Suppressor macrophage treated with lipopolysaccharide for 1 hour (primary cell): ENCODE measurements around the gene KCNK5.

Experiments used
- DNase-seq, 3 donors: peaks; one replicate each; pipeline ENCODE4 v3.0.0-alpha.2; 2020 to 2022

Gene KCNK5

DNA sequence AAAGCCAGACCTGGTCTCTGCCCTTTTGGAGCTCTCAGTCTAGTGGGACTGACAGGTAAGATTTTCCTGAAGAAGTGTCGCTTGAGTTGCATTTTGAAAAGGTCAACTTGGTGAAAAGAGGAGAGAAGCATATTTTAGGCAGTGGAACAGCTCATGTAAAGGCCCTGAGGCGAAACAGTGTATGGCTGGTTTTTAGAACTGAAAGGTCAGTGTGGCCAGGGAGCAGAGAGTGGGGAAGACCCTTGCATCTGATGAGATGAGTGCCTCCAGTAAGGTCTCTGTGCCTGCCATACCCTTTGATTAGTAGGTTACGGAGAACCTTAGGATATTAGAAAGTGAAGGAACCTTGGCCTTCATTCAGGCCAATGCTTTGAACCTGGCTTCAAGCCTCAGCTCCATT is 58.4 kb downstream of the KCNK5 start:
- DNase-seq, result no peak

DNA sequence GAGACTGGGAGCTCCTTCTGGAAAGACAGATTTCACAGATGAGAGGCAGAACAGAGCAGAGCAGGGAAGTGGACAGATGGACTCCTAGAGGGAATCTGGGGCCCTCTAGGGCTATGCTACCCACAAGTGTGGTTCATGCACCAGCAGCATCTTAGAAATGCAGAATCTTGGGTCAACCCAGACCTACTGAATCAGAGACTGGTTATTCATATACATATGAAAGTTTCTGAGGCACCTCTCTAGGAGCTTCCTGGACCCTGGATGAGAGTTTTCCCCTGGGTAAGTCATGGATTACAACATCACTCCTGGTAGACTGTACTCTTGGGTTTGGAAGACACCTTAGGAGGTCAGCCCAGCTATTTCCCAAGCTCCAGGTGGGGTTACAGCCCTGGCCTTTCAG is 58.9 kb downstream of the KCNK5 start:
- no peak for DNase-seq

DNA sequence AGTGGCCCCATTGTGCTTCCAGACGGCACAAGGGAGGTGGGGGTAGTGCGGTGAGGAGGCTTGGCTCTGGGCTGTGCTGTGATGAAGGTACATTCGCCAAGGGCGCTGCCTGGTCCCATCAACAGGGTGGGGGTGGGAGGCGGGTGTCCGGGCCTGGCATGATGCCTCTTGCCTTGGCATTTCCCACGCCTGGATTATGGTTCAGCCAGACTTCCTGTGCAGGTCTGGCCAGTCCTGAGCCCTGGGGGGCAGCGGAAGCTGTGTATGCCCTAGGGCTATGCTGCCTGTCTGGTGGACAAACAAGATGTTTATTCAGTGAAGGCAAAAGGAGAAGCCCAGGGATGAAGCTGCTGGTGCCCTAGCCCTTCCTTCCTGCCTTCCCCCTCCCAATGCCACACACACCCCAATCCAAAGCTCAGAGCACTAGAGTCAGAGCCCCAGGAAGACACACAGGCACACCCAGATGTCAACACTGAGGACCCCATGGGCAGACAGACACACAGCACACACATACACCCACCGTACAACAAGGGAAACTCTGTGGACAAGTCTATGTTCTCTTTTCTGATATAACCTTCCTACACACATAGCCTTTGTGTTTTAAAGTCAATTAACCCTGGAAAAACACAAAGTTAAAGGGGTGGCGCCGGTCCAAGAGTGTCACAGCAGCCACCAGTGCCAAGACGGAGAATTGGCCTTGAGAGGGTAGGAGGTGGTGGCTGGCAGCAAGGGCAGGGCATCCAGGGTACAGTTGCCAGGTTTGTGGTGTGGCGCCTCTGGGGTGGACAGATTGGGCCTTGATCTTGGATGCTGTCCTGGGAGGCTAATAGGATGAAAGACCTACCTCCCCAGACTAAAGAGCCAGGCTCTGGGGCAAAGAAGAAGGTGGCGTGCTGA is 59.6 kb downstream of the KCNK5 start:
- DNase-seq, result no peak

DNA sequence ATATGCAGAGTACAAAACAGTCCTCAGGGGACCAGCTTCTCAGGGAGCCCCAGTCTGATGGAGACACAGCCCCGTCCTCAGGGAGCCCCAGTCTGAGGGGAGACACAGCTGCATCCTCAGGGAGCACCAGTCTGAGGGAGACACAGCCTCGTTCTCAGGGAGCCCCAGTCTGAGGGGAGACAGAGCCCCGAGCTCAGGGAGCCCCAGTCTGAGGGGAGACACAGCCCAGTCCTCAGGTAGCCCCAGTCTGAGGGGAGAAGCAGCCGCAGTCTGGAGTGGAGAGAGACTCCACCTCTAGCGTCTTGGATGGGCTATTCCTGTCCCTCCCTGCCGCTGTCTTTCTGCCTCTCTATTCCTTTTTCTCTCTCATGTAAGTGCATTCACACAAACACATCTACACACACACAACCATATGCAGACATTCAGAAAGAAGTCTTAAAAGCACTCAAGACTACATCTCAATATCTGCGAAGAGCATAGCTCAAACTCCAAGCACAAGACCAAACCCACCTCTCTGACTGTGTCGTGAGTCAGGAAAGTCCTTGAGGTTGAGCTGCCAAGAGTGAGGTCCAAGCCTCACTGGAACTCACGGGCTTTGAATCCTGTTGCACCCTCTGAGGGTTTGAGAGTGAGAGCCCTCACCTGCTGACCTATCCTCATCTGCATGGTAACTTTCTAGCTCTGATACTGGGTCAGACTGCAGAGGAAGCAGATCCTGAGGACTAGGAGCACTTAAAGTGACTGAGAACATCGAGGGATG is 61.2 kb downstream of the KCNK5 start:
- no peak for DNase-seq

DNA sequence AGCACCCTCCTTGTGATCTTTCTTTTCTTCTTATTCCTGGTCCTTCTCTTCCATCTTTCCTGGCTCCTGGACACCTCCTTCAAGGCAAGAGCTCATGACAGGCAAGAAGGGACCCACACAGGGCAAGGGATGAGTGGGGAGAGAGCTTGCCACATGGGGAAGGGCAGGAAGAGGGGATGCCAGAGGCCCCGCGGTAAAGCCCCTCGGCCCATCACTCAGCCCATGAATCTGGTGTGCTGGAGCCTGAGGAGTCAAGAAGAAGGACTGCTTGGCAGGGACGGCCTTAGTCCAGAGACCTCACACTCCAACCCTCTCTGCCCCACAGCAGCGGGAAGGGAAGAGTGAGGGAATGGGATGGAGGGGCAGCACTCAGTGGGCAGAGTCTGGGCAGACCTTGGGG is 62.0 kb downstream of the KCNK5 start:
- DNase-seq, result no peak

DNA sequence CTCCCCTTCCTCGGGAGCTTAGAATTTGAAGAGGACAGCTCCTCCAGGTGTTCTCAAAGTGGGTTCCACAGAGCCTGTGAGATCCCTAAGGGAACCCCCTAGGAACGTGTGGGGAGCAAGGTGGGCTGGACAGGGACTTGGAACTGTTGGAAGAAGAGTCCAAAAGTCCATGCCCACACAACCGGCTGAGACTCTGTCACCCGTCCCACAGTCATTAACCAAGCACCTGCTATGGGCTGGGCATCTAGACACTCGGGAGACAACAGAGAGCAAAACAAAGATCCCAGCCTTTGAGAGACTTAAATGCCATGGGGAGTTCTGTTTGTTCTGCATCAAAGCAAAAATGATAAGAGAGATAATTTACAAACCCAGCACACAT is 62.4 kb downstream of the KCNK5 start:
- no peak for DNase-seq

DNA sequence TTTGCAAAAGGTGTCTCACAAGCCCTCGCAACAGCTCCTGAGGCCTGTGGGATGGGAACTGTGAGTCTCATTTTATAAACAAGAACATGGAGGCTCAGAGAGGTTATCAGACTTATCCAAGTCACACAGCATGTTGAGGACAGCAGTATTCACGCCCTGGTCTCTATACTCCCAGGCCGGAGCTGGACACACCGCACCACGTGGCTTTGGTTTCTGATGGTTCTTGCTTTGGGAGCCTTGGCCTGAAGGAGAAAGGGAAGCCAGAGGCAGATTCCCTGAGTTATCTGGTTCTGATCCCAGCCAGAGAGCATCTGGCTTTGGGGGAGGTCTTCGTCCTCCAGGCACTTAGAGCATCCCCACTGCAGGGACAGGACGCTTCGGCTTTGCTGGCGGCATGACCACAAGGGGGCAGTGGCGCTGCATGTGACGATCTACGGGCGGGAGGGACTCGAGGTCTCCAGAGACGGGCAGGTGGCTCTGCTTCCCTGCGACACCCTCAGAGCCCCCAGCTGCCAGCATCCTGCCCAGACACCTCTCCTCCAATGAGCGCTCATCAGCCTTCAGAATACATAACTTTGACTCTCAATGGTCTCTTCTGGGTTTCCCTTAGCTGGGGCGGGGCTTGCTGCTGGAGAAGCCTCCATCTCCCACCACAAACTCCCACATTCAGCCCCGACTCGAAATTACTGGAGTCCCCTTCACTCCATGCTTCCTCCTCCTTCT is 62.9 kb downstream of the KCNK5 start:
- DNase-seq, result peak; percentile 79 to 92 (median 89)

DNA sequence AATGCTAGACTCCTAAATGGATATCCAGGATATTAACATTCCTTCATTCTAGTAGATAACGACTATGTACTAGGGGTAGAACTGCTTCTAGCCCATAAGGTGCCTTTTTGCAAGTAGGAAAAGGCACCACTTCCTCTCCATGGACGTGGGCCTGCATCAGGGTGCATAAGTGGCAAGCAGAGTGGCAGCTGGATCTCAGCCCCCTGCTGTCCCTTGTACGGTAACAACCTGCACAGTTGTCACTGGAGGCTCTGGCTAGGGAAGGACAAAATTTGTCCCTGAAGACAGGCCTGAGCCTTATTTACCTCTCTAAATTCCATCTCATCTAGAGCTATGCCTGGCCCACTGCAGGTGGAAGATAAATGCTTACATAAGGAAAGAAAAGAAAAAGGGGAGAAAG is 71.8 kb downstream of the KCNK5 start:
- no peak for DNase-seq

DNA sequence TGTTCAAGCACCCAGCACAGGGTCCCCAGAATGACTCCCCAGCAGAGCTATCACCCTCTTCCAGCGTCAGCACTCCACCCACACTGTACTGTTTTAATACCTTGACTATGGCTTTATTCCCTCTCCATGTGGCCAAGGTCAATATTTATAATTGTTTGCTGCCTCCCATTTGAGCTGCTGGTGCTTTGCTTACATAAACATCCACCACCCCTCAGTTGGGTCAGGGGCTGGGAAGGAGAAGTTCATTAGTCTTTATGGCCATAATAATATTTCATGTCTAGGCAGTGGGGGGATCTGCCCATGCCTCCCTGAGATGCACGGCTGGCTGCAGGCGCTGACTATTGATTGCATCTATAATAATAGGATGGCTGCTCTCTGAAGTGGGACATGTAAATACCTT is 72.5 kb downstream of the KCNK5 start:
- no peak for DNase-seq

DNA sequence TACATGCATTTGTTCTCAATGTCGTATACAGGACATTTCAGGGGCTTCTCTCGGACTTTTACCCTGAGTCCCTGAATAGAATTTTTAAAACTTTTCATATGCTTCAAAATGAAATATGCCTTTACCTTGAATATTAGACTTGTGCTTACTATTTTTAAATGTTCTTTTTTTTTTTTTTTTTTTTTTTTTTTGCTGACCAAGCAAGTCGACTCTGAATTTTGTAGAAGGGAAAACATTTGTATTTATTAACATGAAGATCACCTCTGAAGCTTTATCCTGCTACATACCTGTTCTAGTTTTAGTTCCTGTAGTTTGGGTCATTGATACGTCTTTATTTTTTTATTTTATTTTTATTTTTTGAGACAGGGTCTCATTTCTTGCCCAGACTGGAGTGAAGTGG is 74.6 kb downstream of the KCNK5 start:
- no peak for DNase-seq

DNA sequence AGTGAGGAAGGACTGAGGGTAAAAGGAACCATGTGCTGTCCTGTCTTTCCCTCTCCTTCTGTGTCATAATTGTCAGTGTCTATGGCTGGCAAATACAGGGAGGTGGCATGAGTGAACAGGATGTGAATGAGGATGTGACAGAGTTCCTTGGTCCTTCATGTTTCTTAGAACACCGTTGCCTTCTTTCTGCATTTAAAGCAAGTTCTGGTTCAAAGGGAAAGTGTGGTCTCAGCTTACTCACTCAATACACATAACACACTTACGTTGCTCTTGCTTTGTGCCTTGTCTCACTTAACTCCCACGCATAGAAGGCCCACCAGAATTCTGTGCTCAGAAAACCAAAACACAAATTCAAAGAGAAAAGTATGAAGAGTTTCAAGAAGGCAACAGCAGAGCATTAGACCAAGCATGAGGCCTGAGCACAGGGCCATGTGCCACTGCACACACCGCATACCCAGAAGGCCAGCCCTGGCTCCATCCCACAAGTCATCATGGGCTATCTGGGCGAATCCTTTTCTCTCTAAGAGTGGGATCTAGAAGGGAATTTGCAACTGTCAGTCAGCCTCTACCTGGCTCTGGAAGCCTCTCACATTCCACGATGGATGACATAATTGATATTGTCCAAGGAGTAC is 75.4 kb downstream of the KCNK5 start:
- DNase-seq, result no peak

DNA sequence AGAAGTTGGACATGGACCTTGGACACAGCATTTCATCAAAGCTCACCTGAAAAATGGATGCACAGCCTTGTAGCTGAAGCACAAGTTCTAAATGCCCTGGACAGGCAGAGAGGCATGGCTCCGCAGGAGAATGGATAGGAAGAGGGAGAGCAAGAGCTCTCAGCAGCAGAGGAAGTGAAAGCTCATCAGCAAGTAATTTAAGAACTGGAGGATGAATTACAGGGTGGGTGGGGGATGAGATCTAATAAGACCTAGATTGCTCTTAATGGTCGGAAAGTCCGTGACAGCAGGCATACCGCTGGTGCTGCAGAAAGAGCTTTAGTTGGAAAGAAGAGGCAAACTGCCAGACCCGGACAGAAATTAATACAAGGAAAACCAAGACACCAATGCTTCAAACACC is 77.0 kb downstream of the KCNK5 start:
- DNase-seq, result no peak

DNA sequence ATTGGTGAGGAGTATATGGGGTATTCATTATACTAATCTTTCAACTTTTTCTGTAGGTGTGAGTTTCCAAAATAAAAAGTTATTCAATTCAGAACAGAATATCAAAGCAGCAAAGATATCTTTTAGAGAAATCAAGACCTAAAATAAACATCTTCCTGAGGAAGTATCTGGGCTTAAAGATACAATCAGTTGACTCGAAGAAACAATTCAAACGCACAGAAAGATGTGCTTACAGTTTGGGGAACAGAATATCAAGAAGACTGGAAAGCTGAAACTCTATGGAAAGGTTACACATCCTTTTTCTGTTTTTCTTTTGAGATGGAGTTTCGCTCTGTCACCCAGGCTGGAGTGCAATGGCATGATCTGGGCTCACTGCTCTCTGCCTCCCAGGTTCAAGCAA is 78.1 kb downstream of the KCNK5 start:
- DNase-seq, result no peak

DNA sequence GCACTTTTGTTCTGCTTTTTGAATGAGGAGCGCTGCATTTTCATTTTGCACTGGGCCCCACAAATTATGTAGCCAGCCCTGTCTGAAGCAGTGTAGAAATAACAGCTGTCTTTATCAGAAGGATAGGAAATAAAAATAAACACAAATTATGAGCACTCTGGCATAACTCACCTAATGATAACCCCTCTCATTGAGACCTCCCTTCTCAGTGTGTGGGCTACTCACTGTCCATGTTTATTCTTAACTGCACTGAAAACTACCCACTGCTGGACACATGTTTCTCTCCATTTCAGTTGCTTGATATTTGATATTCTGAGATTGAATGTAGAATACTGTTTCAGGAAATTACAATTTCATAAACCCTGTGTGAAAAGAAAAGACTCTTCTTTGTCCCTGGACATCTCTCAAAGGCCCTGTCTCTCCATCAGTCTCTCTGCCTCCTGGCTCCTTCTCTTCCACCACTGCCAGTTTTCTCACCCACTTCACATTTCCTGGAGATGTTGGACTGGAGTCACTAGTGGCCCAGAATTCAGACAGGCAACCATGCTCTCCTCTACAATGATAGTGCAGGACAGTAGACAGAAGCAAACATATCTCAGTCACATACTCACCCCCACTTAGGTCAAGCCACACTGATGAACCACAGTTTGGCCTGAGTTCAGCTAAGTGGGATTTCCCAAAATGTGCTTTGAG is 84.6 kb downstream of the KCNK5 start:
- DNase-seq, result no peak

DNA sequence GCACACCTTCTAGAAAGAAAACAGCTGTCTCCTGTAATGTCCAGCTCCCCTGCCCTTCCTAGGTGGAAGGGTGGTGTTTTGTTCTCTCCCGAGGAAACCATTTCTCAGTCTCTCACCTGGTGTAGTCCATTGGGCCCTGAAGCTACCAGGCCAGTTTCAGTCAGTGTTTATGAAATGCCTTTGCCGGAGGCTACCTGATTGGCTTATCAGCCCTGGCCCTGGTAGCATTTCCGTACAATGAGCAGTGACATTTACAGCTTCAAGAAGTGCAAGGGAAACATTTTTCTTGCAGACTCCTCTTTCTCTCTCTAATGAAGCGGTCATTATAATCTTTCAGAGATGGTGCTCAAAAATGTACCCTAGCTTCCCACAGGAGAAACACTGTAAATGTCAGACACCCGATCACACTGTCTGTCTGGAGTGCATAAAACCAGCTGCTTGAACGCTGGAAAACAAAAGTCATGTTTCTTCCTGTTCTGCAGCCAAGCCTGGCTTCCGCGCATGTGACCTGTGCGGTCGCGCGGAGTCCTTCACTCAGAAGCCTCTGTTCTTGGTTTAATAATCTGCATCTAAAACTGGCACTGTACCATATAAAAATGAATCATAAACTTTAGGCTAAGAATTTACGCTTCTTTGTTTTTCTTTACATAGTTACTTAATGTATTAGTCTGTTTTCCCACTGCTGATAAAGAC is 85.9 kb downstream of the KCNK5 start:
- DNase-seq, result peak in 1 of 3 donors; percentile 36

DNA sequence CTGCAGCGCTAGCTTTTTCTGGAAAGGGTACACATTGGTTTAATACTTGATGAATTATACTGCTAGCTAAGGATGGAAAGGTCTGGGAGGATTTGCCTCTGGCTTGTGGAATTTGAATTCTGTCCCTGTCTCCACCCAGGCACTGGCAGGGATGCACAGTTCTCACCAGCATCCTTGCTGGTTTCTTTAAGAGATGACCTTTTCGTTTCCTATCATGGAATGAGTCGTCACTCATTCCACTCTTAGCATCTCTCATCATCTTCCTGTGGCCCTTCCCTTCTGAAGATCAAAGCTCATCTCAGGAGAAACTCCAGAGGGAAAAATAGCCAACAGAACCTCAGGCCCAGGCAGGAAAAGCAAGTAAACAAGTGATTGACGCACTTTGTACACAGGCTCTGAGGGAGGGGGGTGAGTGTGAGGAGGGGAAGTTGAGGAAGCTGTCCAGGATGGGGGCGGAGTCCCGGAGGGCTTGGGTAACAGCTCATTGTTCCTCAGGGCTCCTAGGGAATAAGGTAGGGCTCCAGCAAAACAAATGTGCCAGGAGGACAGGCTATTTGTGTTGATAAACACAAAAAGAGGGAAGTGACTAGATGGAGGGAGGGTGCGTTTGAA is 88.6 kb downstream of the KCNK5 start:
- no peak for DNase-seq
